Cardiac muscle cell (in vitro differentiated cells and primary cell): ENCODE data around the gene CBLB. TPM values are rescaled to one million over a fixed set of nuclear protein-coding genes. Genes with fewer than 3 reads are reported as not detected.
A peak's percentile ranks its signal among the peaks of the same experiment; 100 is the strongest.

ENCODE experiments used
- DNase-seq, 2 donors: peaks; one replicate each; pipeline versions ENCODE4 v3.0.0 to v3.0.0-alpha.2; 2010 to 2017; ENCODE audit warnings: low read depth in 1 of 2, low spot score in 1 of 2
- H3K27ac ChIP-seq: fragments of 200-600 bp; sonication (generic); 2 replicates; pipeline ENCODE4 v1.5.1; 2016
- H3K27me3 ChIP-seq: fragments of 200-600 bp; sonication (generic); 2 replicates; pipeline ENCODE4 v1.6.0; 2016; ENCODE audit warnings: control low read depth
- H3K36me3 ChIP-seq: fragments of 200-600 bp; sonication (generic); 2 replicates; pipeline ENCODE4 v1.5.1; 2016; ENCODE audit warnings: control low read depth
- H3K4me1 ChIP-seq: fragments of 200-600 bp; sonication (generic); 2 replicates; pipeline ENCODE4 v1.8.1; 2017; ENCODE audit warnings: low read depth, mild to moderate bottlenecking, mixed run types
- H3K4me3 ChIP-seq: fragments of 200-600 bp; sonication (generic); 2 replicates; pipeline ENCODE4 v1.5.1; 2016; ENCODE audit warnings: mild to moderate bottlenecking
- H3K9me3 ChIP-seq: fragments of 200-600 bp; sonication (generic); 2 replicates; pipeline ENCODE4 v1.5.1; 2017; ENCODE audit warnings: low read depth, mild to moderate bottlenecking, control low read depth
- polyA plus RNA-seq: library from polyadenylated mRNA; unstranded; fragments of >200 nt; fragmentation: Nextera tagmentation; extraction: Ambion mirVana; gene quantifications from 2 replicates; pipeline ENCODE4 v1.2.1, GENCODE V29; 2016
- total RNA-seq: library from RNA; depleted of rRNA; stranded (reverse); fragments of >200 nt; gene quantifications from 2 replicates; pipeline ENCODE4 v1.2.3, GENCODE V29; 2016
- TF ChIP-seq, protein P1 (sequence below): IDR thresholded peaks from 2 replicates; pipeline ENCODE4 v1.5.1; 2012; ENCODE audit warnings: low read depth, mild to moderate bottlenecking, low read length

Gene CBLB
- total and polyA plus RNA-seq, 2 experiments from 2014 or later, result 30.3 to 48.2 TPM

DNA sequence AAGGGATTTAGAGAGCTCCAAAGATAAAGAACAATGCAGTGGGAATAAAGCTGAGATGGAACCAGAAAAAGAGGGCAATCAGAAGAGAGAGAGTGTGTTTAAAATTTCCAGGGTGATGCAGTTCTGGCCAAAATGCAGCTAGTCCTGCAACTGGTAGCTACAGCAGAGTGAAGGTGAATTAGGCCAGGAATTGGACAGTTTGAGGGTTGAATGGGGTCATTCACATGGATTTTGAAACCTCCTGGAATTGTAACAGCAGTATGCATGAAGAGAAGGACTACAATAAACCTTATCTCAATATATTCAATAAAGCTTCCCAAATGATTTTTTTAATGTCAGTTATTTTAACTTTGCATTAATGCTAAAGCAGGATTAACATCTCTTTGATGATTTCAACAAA is 85.2 kb downstream of the CBLB start:
- no peak for DNase-seq
- H3K4me1 ChIP-seq, result peaks cover 6% of the 10 kb centered on the region
- TF ChIP-seq, protein P1, sequence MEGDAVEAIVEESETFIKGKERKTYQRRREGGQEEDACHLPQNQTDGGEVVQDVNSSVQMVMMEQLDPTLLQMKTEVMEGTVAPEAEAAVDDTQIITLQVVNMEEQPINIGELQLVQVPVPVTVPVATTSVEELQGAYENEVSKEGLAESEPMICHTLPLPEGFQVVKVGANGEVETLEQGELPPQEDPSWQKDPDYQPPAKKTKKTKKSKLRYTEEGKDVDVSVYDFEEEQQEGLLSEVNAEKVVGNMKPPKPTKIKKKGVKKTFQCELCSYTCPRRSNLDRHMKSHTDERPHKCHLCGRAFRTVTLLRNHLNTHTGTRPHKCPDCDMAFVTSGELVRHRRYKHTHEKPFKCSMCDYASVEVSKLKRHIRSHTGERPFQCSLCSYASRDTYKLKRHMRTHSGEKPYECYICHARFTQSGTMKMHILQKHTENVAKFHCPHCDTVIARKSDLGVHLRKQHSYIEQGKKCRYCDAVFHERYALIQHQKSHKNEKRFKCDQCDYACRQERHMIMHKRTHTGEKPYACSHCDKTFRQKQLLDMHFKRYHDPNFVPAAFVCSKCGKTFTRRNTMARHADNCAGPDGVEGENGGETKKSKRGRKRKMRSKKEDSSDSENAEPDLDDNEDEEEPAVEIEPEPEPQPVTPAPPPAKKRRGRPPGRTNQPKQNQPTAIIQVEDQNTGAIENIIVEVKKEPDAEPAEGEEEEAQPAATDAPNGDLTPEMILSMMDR, result no peak
- H3K27ac ChIP-seq, result no peak overlapping the region
- no peaks in the 10 kb centered on the region for H3K36me3 ChIP-seq
- no peak overlapping the region for H3K4me3 ChIP-seq
- H3K9me3 ChIP-seq, result no peaks in the 10 kb centered on the region
- H3K27me3 ChIP-seq, result no peaks in the 10 kb centered on the region

DNA sequence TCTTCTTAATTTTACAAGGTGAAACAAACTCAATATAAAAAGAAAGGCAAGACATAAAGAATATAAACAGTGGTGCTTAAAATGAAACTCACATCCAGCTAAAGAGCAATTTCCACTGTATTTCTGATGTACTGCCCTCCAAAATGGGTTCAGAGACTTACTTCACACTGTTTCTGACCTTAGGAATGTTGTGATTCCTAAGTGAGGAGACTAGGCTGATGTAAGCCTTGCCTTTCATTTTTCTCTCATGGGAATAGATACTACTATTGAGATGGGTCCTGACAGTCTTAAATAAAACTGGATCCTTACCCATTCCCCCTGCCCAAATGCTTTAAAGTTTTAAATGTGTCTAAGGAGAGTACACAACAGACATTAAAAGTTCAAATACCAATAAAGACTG is 86.9 kb downstream of the CBLB start:
- peak in 1 of 2 donors; percentile 42 for DNase-seq
- TF ChIP-seq, protein P1, result no peak
- H3K27me3 ChIP-seq, result no peaks in the 10 kb centered on the region
- no peaks in the 10 kb centered on the region for H3K36me3 ChIP-seq
- H3K9me3 ChIP-seq, result no peaks in the 10 kb centered on the region
- peaks cover 6% of the 10 kb centered on the region for H3K4me1 ChIP-seq
- H3K27ac ChIP-seq, result no peak overlapping the region
- no peak overlapping the region for H3K4me3 ChIP-seq

DNA sequence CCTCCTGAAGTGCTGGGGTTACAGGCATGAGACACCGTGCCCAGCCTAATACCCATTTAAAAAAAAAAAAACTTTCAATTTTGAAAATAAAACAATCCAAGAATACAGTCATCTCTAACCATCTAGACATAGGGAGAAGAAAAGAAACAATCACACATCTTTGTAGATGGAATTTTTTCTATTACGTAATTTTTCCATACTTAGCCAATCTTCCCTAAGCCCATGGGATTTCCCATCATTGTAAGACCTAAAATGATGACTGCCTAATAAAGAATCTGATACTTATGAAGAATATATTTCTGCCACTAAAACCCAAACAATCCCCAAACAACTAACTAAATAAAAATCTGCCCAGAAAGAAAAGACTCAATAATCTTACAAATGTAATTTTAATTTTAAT is 88.7 kb downstream of the CBLB start:
- peak in 1 of 2 donors; percentile 48 for DNase-seq
- TF ChIP-seq, protein P1, result no peak
- H3K4me3 ChIP-seq, result no peak overlapping the region

DNA sequence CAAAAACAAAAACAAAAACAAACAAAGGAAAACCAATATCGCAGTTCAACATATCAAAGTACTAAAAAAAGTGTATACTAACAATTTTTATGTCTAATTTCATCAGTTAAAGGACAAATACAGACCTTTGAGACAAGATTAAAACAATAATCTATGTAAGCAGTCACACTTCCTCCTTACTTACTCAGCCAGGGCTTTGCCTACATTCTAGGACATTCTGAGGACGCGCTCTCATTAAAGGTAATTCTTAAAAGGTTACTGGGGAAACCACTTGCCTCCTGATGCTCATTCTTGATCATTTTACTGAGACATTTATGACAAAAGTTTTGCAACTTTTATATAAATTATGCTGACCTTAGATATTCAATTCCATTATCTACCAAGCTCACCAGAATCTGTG is 93.4 kb downstream of the CBLB start:
- no peak for DNase-seq
- Histone ChIP-seq H3K36me3 (no peaks in the 10 kb centered on the region), H3K27ac (no peak overlapping the region), H3K4me1 (no peaks in the 10 kb centered on the region), H3K27me3 (no peaks in the 10 kb centered on the region), H3K9me3 (no peaks in the 10 kb centered on the region), H3K4me3 (no peak overlapping the region)
- TF ChIP-seq, protein P1, result no peak

More for the DNA sequence above, 88.7 kb downstream of the CBLB start:
- Histone ChIP-seq H3K36me3 (no peaks in the 10 kb centered on the region), H3K27ac (no peak overlapping the region), H3K27me3 (no peaks in the 10 kb centered on the region), H3K4me1 (no peaks in the 10 kb centered on the region), H3K9me3 (no peaks in the 10 kb centered on the region)

DNA sequence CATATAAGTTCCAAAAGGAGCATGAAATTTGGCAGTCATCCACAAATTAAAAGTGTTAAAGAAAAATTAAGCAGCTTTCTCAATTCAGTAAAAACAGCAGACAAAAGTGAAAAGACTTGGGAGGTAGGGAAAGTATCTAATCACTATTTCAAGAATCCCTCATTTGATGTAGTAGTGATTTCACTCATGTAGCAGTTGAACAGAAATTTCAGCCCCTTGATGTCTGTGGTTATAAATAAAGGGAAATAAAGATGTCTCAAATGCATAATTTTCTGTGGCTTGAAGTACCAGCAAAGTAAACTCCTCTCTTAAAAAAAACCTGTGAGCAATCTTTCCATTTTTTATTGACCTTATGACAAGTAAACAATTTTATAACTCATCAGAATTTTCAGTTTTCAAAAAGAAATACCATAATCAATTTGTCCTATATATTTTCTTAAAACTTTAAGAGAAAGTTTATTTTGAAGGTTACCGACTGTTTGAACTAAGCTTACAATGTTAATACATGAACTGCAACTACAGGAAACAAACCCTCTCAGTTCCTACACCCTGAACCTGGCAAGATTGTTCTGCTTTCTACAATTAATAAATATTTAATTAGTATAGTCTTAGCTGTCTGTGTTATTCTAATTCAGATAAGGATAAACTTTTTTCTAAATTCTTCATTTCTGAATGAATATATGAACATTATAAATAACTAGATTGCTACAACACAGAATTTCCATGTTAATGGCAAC is 94.2 kb downstream of the CBLB start:
- Histone ChIP-seq H3K27me3 (no peaks in the 10 kb centered on the region), H3K4me1 (no peaks in the 10 kb centered on the region), H3K36me3 (no peaks in the 10 kb centered on the region), H3K27ac (no peak overlapping the region), H3K4me3 (no peak overlapping the region), H3K9me3 (no peaks in the 10 kb centered on the region)
- DNase-seq, result no peak
- TF ChIP-seq, protein P1, result no peak
